Measurements from ENCODE around the gene TMEM120A. TPM values are rescaled to one million over a fixed set of nuclear protein-coding genes. Genes with fewer than 3 reads are reported as not detected.

The TMEM120A gene
- polyA plus RNA-seq, 1 experiment = 75.2 TPM

- no peaks in the 10 kb centered on the region for H3K27me3 ChIP-seq (ENCODE audit: control insufficient read depth, insufficient read depth, low read length)
- no peak overlapping the region for H3K4me3 ChIP-seq (ENCODE audit: low read depth, low read length)
- peaks cover 1% of the 10 kb centered on the region; the same call in 1 of the 2 replicates for H3K36me3 ChIP-seq (ENCODE audit: control insufficient read depth, insufficient read depth, low read length)
- POLR2A ChIA-PET = no interaction called here
- TF ChIP-seq CTCF (IDR thresholded peaks at IDR 0.05; ENCODE audit: insufficient read depth, low read depth, low read length) = no peak
- CTCF ChIA-PET = no interaction called here
- no peak for DNase-seq (ENCODE audit: low read depth)
These were observed 50.5 kb downstream of the TMEM120A start for GRCh38 chr7:75943864-75944263.

GRCh38 chr7:75938921-75939320, 55.5 kb downstream of the TMEM120A start:
- Histone ChIP-seq H3K4me3 (ENCODE audit: low read depth, low read length) (no peak overlapping the region), H3K36me3 (ENCODE audit: control insufficient read depth, insufficient read depth, low read length) (no peaks in the 10 kb centered on the region; the same call in 1 of the 2 replicates), H3K27me3 (ENCODE audit: control insufficient read depth, insufficient read depth, low read length) (no peaks in the 10 kb centered on the region)
- ChIA-PET POLR2A (no interaction called here), CTCF (no interaction called here)
- no peak for DNase-seq (ENCODE audit: low read depth)
- TF ChIP-seq CTCF (IDR thresholded peaks at IDR 0.05; ENCODE audit: insufficient read depth, low read depth, low read length) = no peak

- CTCF ChIA-PET = no interaction called here
- no peak overlapping the region for H3K4me3 ChIP-seq (ENCODE audit: low read depth, low read length)
- H3K36me3 ChIP-seq (ENCODE audit: control insufficient read depth, insufficient read depth, low read length) = no peaks in the 10 kb centered on the region; the same call in 1 of the 2 replicates
- DNase-seq (ENCODE audit: low read depth) = peak; percentile 87
- no peaks in the 10 kb centered on the region for H3K27me3 ChIP-seq (ENCODE audit: control insufficient read depth, insufficient read depth, low read length)
- POLR2A ChIA-PET = interaction anchor here (0.6 kb wide), 1 partner anchor 151 kb away, joined by 5 read pairs; no protein-coding TSS in a partner anchor
- TF ChIP-seq CTCF (IDR thresholded peaks at IDR 0.05; ENCODE audit: insufficient read depth, low read depth, low read length) = no peak
These were observed 56.2 kb downstream of the TMEM120A start for GRCh38 chr7:75937958-75938786.

Small RNA genes within 50 kb of the gene (small RNA-seq; reads per million reads assigned to genes)
- not detected for gene SNORA14A (ENCODE audit: insufficient read length, low read depth, low replicate concordance)

Other genes starting within 250 kb of the TMEM120A start
- 0.26 TPM in 1 of 2 replicates, not detected in the other for gene CCL26, start 222.4 kb downstream of the TMEM120A start, polyA plus RNA-seq (2011; rRNA removed)
- not detected in 2 replicates for gene CCL24, start 180.8 kb downstream of the TMEM120A start, polyA plus RNA-seq (2011; rRNA removed)
- 40.3 and 71.3 TPM in 2 replicates for gene RHBDD2, start 115.6 kb downstream of the TMEM120A start, polyA plus RNA-seq (2011; rRNA removed)
- 35.3 and 63.4 TPM in 2 replicates for gene POR, start 79.4 kb downstream of the TMEM120A start, polyA plus RNA-seq (2011; rRNA removed)
- 64.7 and 75.6 TPM in 2 replicates for gene STYXL1, start 53.4 kb upstream of the TMEM120A start, polyA plus RNA-seq (2011; rRNA removed)
- gene MDH2, start 53.5 kb upstream of the TMEM120A start, polyA plus RNA-seq (2011; rRNA removed) = 109 and 166 TPM in 2 replicates
- gene SRRM3, start 207.3 kb upstream of the TMEM120A start, polyA plus RNA-seq (2011; rRNA removed) = 0.48 and 0.80 TPM in 2 replicates